Measurements from ENCODE around the gene NEK5.

- TF ChIP-seq CTCF (IDR thresholded peaks at IDR 0.05; ENCODE audit: insufficient read depth, low read length, poor library complexity, severe bottlenecking) (no peak), EZH2phosphoT487 (conservative IDR thresholded peaks at IDR 0.05; ENCODE audit: low read length) (no peak)
These were observed 99.3 kb downstream of the NEK5 start for GRCh38 chr13:52029569-52029968.
